Measurements from ENCODE around the gene RALGDS.
"Not testable (repeated sequence)": the region's sequence is repeated elsewhere in the genome, so short reads cannot be mapped to it uniquely, and the experiment has no call there.

Gene RALGDS

DNA sequence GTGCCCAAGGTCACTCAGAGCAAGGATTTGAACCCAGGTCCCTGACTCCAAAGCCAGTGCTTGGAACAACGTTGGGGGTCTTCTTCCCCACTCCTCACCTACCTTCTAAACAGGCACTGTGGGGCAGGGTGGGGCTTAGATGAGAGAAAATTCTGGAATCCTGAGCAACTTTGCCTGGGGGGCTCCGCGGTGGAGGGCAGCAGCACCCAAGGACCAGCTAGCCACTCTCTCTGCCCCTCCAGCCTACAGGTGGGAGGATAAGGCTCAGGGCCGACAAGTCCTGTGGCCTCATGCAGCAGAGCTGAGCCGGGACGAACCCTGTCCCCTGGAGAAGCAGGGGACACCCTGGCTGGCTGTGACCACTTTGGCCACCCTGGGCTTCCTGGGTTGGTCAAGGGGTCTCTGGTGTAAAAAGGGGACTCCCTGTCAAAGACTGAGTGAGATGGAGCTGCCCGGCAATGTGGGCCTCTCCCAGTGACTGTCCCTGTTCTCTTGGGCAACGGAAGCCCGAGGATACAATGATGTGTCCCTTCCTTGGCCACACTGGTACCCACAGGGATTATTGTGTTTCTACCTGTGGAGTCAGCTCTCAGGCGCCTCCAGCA is 32.8 kb downstream of the RALGDS start:
- no peak for DNase-seq (ENCODE audit: low read depth in 3 of 3)

DNA sequence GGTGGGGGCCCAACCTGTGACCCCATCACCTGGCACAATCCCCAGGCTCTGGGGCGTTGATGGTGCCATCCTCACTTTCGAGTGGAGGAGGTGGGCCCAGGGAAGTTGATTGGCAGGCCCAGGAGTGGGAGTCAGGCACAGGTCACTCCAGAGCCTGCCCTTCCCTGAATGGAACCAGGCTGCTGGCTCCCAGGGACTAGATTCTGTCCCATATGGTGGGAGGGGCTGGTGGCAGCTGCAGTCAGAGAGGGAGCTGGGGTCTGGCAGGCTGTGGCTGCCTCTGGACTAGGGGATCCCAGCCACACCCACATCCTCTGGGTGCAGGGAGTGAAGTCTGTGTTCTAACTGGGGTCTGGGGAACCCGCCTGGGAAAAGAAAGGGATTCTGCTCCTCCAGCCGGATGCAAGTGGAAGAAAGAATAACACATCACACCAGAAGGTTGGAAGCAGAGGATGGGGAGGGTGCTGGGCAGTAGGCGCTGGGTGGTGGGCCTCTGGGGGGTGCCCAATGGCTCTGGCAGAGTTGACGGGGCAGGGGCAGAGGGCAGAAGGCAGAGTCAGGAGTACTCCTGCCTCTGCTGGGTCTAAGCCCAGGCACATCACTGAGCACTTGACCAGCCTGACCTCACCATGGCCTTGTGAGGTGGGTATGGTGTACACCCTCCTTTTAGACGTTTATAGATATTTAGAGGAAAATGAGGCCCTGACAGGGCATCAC is 33.5 kb downstream of the RALGDS start:
- DNase-seq (ENCODE audit: low read depth in 3 of 3): no peak

DNA sequence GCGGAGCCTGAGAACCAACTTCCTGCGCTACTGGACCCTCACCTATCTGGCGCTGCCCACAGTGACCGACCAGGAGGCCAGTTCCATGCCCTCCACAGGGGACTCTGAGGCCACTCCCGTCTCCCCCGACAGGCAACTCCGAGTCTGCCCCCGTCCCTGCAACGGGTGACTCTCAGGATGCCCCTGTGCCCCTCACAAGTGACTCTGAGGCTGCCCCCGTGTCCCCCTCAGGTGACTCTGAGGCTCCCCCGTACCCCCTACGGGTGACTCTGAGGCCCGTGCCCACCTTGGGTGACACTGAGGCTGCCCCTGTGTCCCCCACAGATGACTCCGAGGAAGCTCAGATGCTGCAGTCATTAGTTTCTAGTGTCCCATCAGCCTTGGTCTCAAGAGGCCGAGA is 34.1 kb downstream of the RALGDS start:
- no peak for DNase-seq (ENCODE audit: low read depth in 3 of 3)

DNA sequence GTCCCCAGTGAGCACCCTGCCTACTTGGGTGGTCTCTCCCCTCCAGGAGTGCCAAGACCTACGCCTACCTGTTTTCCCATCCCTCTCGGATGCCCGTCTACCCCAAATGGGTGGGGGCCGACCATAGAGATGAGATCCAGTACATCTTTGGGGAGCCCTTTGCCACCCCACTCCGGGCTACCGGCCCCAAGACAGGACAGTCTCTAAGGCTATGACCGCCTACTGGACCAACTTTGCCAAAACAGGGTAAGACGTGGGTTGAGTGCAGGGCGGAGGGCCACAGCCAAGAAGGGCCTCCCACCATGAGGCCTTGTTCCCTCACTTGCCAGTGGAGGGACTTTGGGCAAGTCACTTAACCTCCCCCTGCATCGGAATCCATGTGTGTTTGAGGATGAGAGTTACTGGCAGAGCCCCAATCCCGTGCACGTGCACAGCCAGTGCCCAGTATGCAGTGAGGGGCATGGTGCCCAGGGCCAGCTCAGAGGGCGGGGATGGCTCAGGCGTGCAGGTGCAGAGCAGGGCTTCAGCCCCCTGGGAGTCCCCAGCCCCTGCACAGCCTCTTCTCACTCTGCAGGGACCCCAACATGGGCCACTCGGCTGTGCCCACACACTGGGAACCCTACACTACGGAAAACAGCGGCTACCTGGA is 34.7 kb downstream of the RALGDS start:
- not testable (repeated sequence) for DNase-seq (ENCODE audit: low read depth in 3 of 3)

DNA sequence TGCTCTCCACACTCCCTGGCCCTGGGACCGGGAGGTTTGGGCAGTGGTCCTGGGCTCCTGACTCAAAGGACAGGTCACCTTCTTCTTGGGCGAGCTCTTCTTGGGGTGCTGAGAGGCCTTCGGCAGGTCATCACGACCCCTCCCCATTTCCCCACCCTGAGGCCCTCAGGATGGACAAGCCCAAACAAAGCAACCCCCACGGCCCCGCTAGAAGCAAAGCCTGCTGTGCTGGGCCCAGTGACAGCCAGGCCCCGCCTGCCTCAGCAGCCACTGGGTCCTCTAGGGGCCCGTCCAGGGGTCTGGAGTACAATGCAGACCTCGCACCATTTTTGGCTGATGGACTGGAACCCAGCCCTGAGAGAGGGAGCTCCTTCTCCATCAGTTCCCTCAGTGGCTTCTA is 37.4 kb downstream of the RALGDS start:
- DNase-seq (ENCODE audit: low read depth in 3 of 3): not testable (repeated sequence)

DNA sequence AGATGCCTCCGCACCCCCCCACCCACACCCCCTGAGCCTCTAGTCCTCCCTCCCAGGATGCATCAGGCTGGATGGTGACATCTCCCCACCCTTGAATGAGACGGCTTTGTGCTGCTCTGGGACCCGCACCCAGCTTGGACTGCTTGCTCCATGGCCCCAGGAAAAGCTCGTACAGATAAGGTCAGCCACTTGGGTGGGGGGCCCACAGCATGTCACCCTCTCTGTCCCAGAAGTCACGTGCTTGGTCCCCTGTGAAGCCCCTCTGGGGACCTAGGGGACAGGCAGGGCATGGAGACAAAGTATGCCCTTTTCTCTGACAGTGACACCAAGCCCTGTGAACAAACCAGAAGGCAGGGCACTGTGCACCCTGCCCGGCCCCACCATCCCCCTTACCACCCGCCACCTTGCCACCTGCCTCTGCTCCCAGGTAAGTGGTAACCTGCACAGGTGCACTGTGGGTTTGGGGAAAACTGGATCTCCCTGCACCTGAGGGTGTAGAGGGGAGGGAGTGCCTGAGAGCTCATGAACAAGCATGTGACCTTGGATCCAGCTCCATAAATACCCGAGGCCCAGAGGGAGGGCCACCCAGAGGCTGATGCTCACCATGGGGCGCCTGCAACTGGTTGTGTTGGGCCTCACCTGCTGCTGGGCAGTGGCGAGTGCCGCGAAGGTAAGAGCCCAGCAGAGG is 38.9 kb downstream of the RALGDS start:
- DNase-seq (ENCODE audit: low read depth in 3 of 3): not testable (repeated sequence)

DNA sequence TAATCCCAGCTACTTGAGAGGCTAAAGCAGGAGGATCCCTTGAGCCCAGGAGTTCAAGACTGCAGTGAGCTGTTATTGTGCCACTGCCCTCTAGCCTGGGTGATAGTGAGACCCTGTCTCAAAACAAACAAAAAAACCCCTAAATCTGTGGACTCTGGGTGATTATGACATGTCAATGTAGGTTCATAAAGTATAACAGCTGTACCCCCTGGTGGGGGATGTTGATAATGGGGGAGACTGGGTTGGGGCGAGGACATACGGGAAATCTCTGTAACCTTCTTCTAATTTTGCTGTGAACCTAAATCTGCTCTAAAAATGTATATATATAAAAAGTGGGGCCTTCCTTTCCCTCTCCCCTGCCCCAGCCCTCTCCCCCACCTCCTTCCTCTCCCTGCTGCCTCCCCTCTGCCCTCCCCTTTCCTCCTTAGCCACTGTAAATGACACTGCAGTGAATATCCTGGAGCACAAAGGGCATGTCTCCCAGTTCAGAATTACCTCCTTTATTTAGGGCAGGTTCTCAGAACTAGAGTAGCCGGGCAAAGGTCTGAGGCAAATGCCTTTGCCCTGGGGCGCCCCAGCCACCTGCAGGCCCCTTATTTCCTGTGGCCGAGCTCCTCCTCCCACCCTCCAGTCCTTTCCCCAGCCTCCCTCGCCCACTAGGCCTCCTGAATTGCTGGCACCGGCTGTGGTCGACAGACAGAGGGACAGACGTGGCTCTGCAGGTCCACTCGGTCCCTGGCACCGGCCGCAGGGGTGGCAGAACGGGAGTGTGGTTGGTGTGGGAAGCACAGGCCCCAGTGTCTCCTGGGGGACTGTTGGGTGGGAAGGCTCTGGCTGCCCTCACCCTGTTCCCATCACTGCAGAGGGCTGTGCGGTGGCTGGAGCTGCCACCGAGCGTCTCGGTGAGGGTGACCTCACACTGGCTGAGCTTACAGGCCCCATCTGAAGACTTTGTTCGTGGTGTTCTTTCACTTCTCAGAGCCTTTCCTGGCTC is 40.0 kb downstream of the RALGDS start:
- DNase-seq (ENCODE audit: low read depth in 3 of 3): not testable (repeated sequence)

DNA sequence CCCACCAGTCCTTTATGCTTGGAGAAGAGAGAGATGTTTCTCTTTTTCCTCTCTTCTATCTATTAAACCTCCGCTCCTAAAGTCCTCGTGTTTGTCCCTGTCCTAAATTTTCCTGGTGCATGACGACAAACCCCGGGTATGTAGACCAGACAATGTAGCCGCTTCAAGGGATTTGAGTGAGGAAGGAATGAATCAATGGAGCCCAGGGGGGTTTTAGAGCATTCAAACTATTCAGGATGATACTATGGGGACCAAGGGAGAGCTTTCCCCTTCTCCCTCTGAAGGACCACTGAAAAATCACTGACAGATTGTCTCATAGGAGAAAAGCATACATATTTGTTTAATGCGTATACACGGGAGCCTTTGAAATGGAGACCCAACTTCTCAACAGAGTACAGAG is 40.9 kb downstream of the RALGDS start:
- no peak for DNase-seq (ENCODE audit: low read depth in 3 of 3)

DNA sequence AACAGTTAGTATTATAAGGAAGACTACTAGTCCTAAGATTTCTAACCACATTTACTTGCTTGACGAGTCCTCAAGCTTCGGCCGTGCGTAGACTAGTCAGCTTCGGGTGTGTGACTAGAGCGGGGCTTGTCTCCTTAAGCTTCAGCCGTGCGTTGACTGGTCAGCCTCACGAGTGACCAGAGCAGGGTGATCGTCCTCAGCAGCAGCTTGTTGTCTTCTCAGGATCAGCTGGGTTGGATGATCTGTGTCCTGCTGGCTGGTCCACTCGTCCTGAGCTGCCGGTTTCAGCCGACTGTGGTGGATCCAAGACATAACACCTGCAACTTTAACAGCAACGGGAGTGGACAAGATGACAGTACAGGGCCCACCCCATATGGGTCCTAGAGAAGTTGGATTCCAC is 42.6 kb downstream of the RALGDS start:
- DNase-seq (ENCODE audit: low read depth in 3 of 3): no peak

DNA sequence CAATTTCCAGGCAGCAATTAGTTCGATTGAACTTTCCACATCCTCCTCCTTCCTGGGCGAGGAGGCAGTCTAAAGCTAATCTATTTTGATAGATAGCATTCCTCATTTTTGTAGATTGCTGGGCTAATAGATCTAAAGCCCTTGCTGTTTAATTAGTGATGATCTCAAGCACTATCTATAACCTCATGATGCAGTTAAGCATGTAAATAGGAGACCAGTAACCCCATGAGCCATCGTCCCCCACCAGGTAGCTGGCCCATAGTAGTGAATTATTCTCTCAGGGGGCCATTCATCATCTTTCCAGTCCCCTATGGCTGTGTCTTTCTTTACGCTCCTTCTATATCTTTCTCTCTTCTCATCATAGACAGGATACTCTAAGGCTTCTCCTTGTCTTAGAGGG is 44.3 kb downstream of the RALGDS start:
- no peak for DNase-seq (ENCODE audit: low read depth in 3 of 3)

DNA sequence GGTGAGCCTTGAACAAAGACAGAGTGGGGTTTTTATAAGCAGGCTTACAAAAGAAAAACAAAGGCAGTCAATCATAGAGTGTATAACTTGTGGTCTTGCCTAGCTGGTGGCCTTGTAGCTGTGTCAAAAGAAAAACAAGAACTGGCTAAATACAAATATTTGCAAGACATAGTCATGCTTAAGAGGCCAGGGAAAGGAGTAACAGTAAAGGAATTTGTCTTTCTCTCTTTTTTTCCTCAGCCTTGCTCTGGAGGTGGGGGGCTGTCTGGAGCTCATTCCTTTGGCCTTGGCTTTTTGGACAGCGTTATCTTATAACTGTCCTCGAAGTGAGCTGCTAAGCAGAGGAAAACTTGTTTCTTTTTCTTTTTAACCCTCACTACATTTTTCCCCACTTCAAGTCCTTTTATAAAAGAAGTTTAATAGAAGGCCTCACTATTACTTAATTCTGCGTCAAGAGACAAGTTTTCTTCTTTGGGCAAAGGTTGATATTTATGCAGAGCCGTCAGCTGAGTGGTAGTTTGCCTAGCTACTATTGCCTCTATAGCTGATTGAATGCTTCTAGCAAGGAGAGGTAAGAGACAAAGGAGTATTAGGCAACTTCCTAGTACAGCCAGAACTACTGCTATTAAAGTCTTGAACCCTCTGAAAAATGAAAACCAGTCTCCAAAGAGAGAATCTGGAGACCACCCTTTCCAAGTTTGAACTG is 45.0 kb downstream of the RALGDS start:
- DNase-seq (ENCODE audit: low read depth in 3 of 3): no peak

DNA sequence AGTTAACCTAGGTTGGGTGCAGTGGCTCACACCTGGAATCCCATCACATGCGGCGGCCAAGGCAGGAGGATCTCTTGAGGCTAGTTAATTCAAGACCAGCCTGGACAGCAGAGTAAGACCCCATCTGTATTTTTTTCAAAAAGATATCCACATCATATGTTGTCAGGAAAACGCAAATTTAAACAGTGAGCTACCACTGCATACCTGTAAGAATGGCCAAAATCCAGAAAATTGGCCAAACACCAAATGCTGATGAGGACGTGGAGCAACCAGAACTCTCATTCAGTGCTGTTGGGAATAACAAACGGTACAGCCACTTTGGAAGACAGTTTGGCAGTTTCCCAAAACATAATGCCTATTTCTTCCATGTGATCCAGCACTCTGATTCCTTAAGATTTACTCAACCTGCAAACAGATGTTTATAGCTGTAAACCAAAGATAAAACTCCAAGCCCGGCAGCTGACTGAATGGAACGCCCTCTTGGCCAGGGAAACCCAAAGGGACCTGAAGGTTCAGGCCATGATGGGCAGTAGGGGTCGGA is 46.9 kb downstream of the RALGDS start:
- no peak for DNase-seq (ENCODE audit: low read depth in 3 of 3)

DNA sequence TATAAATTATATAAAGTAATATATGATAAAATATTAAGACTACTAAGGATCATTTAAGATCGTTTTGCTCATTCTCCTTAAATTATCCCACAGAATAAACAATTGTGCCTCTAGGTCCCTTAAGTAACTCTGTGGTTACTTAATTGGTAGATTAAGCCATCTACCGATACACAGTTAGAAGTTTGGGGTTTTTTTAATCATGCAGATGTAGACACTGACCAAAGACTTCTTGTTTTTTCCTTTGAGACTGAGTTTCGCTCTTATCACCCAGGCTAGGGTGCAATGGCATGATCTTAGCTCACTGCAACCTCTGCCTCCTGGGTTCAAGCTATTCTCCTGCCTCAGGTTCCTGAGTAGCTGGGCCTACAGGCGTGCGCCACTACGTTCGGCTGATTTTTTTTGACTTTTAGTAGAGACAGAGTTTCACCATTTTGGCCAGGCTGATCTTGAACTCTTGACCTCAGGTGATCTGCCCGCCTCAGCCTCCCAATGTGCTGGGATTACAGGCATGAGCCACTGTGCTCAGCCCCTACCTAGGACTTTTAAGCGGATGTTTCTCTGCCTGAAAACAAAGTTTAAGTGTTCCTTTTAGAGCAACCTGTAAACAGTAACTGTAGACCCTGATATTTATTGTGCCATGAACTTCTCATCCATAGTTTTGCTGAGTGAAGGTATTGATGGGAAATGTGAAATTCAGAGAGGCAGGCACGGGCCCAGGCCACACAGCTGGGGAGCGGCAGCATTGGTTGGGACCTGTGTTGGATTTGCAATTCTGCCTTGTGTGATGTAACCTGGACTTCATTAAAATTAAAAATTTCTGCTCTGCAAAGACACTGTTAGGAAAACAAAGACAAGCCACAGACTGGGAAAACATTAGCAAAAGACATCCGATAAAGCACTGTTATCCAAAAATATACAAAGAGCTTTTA is 47.7 kb downstream of the RALGDS start:
- no peak for DNase-seq (ENCODE audit: low read depth in 3 of 3)

DNA sequence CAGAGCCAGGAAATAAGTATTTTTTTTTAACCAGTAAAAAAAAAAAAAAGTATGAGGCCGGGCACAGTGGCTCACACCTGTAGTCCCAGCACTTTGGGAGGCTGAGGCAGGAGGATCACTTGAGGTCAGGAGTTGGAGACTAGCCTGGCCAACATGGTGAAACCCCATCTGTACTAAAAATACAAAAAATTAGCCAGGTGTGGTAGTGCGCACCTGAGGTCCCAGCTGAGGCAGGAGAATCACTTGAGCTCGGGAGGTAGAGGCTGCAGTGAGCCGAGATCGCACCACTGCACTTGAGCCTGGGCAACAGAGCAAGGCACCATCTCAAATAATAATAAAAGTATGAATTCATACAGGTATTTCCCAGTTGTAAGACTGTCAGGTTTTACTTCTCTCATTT is 48.8 kb downstream of the RALGDS start:
- not testable (repeated sequence) for DNase-seq (ENCODE audit: low read depth in 3 of 3)

DNA sequence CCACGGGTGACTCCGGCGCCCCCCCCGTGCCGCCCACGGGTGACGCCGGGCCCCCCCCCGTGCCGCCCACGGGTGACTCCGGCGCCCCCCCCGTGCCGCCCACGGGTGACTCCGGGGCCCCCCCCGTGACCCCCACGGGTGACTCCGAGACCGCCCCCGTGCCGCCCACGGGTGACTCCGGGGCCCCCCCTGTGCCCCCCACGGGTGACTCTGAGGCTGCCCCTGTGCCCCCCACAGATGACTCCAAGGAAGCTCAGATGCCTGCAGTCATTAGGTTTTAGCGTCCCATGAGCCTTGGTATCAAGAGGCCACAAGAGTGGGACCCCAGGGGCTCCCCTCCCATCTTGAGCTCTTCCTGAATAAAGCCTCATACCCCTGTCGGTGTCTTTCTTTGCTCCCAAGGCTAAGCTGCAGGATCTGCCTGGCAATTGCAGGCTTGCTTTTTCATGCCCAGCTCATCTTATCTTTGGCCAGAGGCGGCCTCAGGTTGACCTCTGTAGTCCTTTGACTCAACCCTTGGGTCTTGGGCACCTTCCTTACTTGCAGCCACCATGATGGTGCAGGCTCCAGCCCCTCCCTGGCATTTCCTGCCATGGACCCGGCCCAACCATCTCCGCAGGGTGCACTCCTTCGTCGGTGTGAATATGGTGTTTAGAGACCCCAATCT is 49.4 kb downstream of the RALGDS start:
- no peak for DNase-seq (ENCODE audit: low read depth in 3 of 3)

DNA sequence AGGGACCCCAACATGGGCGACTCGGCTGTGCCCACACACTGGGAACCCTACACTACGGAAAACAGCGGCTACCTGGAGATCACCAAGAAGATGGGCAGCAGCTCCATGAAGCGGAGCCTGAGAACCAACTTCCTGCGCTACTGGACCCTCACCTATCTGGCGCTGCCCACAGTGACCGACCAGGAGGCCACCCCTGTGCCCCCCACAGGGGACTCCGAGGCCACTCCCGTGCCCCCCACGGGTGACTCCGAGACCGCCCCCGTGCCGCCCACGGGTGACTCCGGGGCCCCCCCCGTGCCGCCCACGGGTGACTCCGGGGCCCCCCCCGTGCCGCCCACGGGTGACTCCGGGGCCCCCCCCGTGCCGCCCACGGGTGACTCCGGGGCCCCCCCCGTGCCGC is 50.1 kb downstream of the RALGDS start:
- not testable (repeated sequence) for DNase-seq (ENCODE audit: low read depth in 3 of 3)

DNA sequence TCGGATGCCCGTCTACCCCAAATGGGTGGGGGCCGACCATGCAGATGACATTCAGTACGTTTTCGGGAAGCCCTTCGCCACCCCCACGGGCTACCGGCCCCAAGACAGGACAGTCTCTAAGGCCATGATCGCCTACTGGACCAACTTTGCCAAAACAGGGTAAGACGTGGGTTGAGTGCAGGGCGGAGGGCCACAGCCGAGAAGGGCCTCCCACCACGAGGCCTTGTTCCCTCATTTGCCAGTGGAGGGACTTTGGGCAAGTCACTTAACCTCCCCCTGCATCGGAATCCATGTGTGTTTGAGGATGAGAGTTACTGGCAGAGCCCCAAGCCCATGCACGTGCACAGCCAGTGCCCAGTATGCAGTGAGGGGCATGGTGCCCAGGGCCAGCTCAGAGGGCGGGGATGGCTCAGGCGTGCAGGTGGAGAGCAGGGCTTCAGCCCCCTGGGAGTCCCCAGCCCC is 50.5 kb downstream of the RALGDS start:
- not testable (repeated sequence) for DNase-seq (ENCODE audit: low read depth in 3 of 3)

DNA sequence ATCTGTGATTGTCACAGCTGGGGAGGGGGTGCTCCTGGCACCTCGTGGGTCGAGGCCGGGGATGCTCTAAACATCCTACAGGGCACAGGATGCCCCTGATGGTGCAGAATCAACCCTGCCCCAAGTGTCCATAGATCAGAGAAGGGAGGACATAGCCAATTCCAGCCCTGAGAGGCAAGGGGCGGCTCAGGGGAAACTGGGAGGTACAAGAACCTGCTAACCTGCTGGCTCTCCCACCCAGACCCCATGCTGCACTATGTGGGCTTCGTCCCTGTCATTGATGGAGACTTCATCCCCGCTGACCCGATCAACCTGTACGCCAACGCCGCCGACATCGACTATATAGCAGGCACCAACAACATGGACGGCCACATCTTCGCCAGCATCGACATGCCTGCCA is 52.6 kb downstream of the RALGDS start:
- not testable (repeated sequence) for DNase-seq (ENCODE audit: low read depth in 3 of 3)

DNA sequence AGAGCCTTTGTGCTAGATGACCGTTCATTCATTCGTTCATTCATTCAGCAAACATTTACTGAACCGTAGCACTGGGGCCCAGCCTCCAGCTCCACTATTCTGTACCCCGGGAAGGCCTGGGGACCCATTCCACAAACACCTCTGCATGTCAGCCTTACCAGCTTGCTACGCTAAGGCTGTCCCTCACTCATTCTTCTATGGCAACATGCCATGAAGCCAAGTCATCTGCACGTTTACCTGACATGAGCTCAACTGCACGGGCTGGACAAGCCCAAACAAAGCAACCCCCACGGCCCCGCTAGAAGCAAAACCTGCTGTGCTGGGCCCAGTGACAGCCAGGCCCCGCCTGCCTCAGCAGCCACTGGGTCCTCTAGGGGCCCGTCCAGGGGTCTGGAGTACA is 53.2 kb downstream of the RALGDS start:
- DNase-seq (ENCODE audit: low read depth in 3 of 3): no peak
